ELR (cell line): Measurements from ENCODE around the gene ZBTB12.
A peak's percentile ranks its signal among the peaks of the same experiment; 100 is the strongest.
"Not testable (repeated sequence)": the region's sequence is repeated elsewhere in the genome, so short reads cannot be mapped to it uniquely, and the experiment has no call there.

ENCODE experiments used
- DNase-seq: peaks from one replicate; pipeline ENCODE4 v3.0.0-alpha.2; 2015; ENCODE audit warnings: low read depth

The ZBTB12 gene

GRCh38 chr6:31901953-31902643 is at the start of gene ZBTB12:
Gene ZBTB12, minus strand, starts transcription at chr6:31902086. Its CDS starts 781 bp downstream, at chr6:31901305.
- DNase-seq, result peak; percentile 97

- no peak for DNase-seq
Observed at GRCh38 chr6:31949926-31950548, 48.2 kb upstream of the ZBTB12 start.

GRCh38 chr6:31948753-31949413 is 47.0 kb upstream of the ZBTB12 start:
- peak; percentile 93 for DNase-seq

- no peak for DNase-seq
Observed at GRCh38 chr6:31948306-31948705, 46.4 kb upstream of the ZBTB12 start.

- DNase-seq, result no peak
Observed at GRCh38 chr6:31947864-31948263, 46.0 kb upstream of the ZBTB12 start.

GRCh38 chr6:31947070-31947675 is 45.3 kb upstream of the ZBTB12 start:
- no peak for DNase-seq

- DNase-seq, result no peak
Observed at GRCh38 chr6:31946370-31946885, 44.5 kb upstream of the ZBTB12 start.

- DNase-seq, result peak; percentile 92
Observed at GRCh38 chr6:31945507-31946369, 43.9 kb upstream of the ZBTB12 start, which contains the start of gene CFB. Gene CFB, plus strand, starts transcription at chr6:31946095. Its CDS starts 127 bp downstream, at chr6:31946222.

- DNase-seq, result no peak
Observed at GRCh38 chr6:31945154-31945506, 43.2 kb upstream of the ZBTB12 start.

- no peak for DNase-seq
Observed at GRCh38 chr6:31943742-31944141, 41.9 kb upstream of the ZBTB12 start.

GRCh38 chr6:31940256-31940664 is 38.4 kb upstream of the ZBTB12 start:
- peak; percentile 47 for DNase-seq

- DNase-seq, result no peak
Observed at GRCh38 chr6:31935823-31936222, 33.9 kb upstream of the ZBTB12 start.

GRCh38 chr6:31935021-31935420 is 33.1 kb upstream of the ZBTB12 start:
- no peak for DNase-seq

- DNase-seq, result no peak
Observed at GRCh38 chr6:31933537-31933936, 31.7 kb upstream of the ZBTB12 start.

GRCh38 chr6:31932137-31932536 is 30.3 kb upstream of the ZBTB12 start:
- DNase-seq, result not testable (repeated sequence)

GRCh38 chr6:31930962-31931361 is 29.1 kb upstream of the ZBTB12 start:
- DNase-seq, result no peak

- DNase-seq, result no peak
Observed at GRCh38 chr6:31928672-31928939, 26.7 kb upstream of the ZBTB12 start.

GRCh38 chr6:31927863-31928671 is 26.2 kb upstream of the ZBTB12 start:
- no peak for DNase-seq

GRCh38 chr6:31927242-31927862 is 25.5 kb upstream of the ZBTB12 start, which contains the start of gene C2:
Gene C2, plus strand, starts transcription at chr6:31927717. Its CDS starts 36 bp downstream, at chr6:31927753.
- DNase-seq, result no peak

GRCh38 chr6:31922942-31923341 is 21.1 kb upstream of the ZBTB12 start:
- no peak for DNase-seq
